Neuronal stem cell (in vitro differentiated cells): ENCODE data around the gene DDAH1.

Experiments used
- DNase-seq: peaks from one replicate; pipeline ENCODE4 v3.0.0-alpha.2; 2013; ENCODE audit warnings: low spot score
- H2AFZ ChIP-seq: one replicate; pipeline ENCODE4 v1.6.1; 2013; ENCODE audit warnings: mild to moderate bottlenecking, low read length, inconsistent platforms
- H2AK5ac ChIP-seq: 2 replicates; pipeline ENCODE4 v1.6.1; 2013; ENCODE audit warnings: low read depth, mild to moderate bottlenecking, inconsistent platforms, low read length, moderate library complexity, mixed read lengths
- H2BK120ac ChIP-seq: 2 replicates; pipeline ENCODE4 v1.6.1; 2013; ENCODE audit warnings: low read depth, mild to moderate bottlenecking, inconsistent platforms, low read length, moderate library complexity, mixed read lengths
- H2BK12ac ChIP-seq: one replicate; pipeline ENCODE4 v1.6.1; 2013; ENCODE audit warnings: low read length, inconsistent platforms
- H2BK15ac ChIP-seq: 2 replicates; pipeline ENCODE4 v1.6.1; 2013; ENCODE audit warnings: mild to moderate bottlenecking, low read length, inconsistent platforms, mixed read lengths
- H2BK5ac ChIP-seq: one replicate; pipeline ENCODE4 v1.6.1; 2013; ENCODE audit warnings: inconsistent platforms, mild to moderate bottlenecking, low read length, moderate library complexity
- H3K14ac ChIP-seq: one replicate; pipeline ENCODE4 v1.6.1; 2013; ENCODE audit warnings: low read length, inconsistent platforms
- H3K18ac ChIP-seq: 2 replicates; pipeline ENCODE4 v1.6.1; 2013; ENCODE audit warnings: low read length, inconsistent platforms
- H3K23ac ChIP-seq: 2 replicates; pipeline ENCODE4 v1.6.1; 2013; ENCODE audit warnings: low read depth, mild to moderate bottlenecking, mixed read lengths, low read length, inconsistent platforms; ENCODE audit not compliant: poor library complexity
- H3K27ac ChIP-seq: replicated peaks from 3 replicates; pipeline ENCODE4 v1.5.1; 2013; ENCODE audit warnings: low read length, inconsistent platforms
- H3K27me3 ChIP-seq, 3 experiments: 2 replicates each; pipeline ENCODE4 v1.6.1; 2013; ENCODE audit warnings: low read length in 3 of 3, mild to moderate bottlenecking in 2 of 3, inconsistent platforms in 1 of 3, low read depth in 1 of 3, mixed read lengths in 1 of 3, moderate library complexity in 1 of 3; ENCODE audit not compliant: control insufficient read depth in 3 of 3, insufficient read depth in 3 of 3
- H3K36me3 ChIP-seq, 2 donors: replicated peaks in 1 of 2; 2 replicates each; pipeline ENCODE4 v1.6.1; 2013; ENCODE audit warnings: low read length in 2 of 2; ENCODE audit not compliant: control insufficient read depth in 2 of 2, insufficient read depth in 2 of 2
- H3K4ac ChIP-seq: 2 replicates; pipeline ENCODE4 v1.6.1; 2013; ENCODE audit warnings: inconsistent platforms, mild to moderate bottlenecking, low read length, moderate library complexity
- H3K4me1 ChIP-seq, 2 donors: 1 replicate in 1 of 2; 2 replicates in 1 of 2; pipeline ENCODE4 v1.6.1; 2013; ENCODE audit warnings: low read length in 2 of 2, low read depth in 1 of 2; ENCODE audit not compliant: control insufficient read depth in 2 of 2, insufficient read depth in 1 of 2
- H3K4me2 ChIP-seq: one replicate; pipeline ENCODE4 v1.6.1; 2013; ENCODE audit warnings: mild to moderate bottlenecking, low read length, inconsistent platforms; ENCODE audit not compliant: insufficient read depth, poor library complexity, severe bottlenecking
- H3K4me3 ChIP-seq, 2 donors: 2 replicates each; pipeline ENCODE4 v1.5.1; 2013; ENCODE audit warnings: low read length in 2 of 2, mild to moderate bottlenecking in 2 of 2, inconsistent platforms in 1 of 2, moderate library complexity in 1 of 2
- H3K79me1 ChIP-seq: one replicate; pipeline ENCODE4 v1.6.1; 2013; ENCODE audit warnings: low read depth, mild to moderate bottlenecking, inconsistent platforms, low read length, moderate library complexity
- H3K9ac ChIP-seq: one replicate; pipeline ENCODE4 v1.6.1; 2013; ENCODE audit warnings: mild to moderate bottlenecking, low read depth, low read length, inconsistent platforms; ENCODE audit not compliant: poor library complexity
- H3K9me3 ChIP-seq, 2 donors: replicated peaks in 1 of 2; 2 replicates each; pipeline versions ENCODE3 to v1.6.1; 2013; ENCODE audit warnings: low read length in 2 of 2, mild to moderate bottlenecking in 2 of 2, inconsistent platforms in 1 of 2, low read depth in 1 of 2, mixed read lengths in 1 of 2, moderate library complexity in 1 of 2; ENCODE audit not compliant: control insufficient read depth in 2 of 2, insufficient read depth in 1 of 2
- H4K8ac ChIP-seq: one replicate; pipeline ENCODE4 v1.6.1; 2013; ENCODE audit warnings: low read depth, mild to moderate bottlenecking, inconsistent platforms, low read length, moderate library complexity
- H4K91ac ChIP-seq: one replicate; pipeline ENCODE4 v1.6.1; 2013; ENCODE audit warnings: low read length, low read depth, mild to moderate bottlenecking, inconsistent platforms; ENCODE audit not compliant: poor library complexity
- WGBS, 2 donors: extraction: QIAGEN DNeasy Blood & Tissue Kit; methylation state at CpG; one replicate each; pipeline ENCODE4 v1.1.7; 2013; ENCODE audit warnings: missing lambda C conversion rate in 2 of 2, mixed read lengths in 1 of 2; ENCODE audit not compliant: insufficient read length in 2 of 2, insufficient replicate concordance in 1 of 2; ENCODE audit errors: extremely low coverage in 2 of 2; 5-methylcytosine and 5-hydroxymethylcytosine counted together

DDAH1 gene

DNA sequence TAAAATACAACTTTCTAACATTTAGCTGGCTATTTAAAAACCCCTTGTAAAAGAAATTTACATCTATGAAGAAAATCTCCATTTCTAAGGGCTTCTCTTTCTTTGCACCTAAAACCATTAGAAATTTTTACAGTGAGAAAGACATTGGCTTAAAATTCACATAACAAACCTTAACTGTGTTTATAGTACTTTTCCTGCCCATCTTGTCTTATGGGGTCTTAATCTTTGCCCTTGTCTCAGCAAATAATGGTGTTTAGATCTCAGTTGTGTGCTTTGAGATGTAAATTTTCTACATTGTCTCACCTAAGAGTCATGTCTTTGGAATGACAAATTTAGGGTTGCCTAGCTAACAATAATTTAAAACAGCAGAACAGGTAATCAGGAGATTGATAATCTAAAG lies 71.5 kb downstream of the DDAH1 start:
- H4K91ac ChIP-seq = no peak overlapping the region

GRCh38 chr1:85388416-85388815 lies 76.5 kb downstream of the DDAH1 start:
- Histone ChIP-seq H3K4ac (no peak overlapping the region), H3K27ac (no peak overlapping the region), H2BK120ac (no peak overlapping the region), H3K4me1 (peaks cover 0 to 3% of the 10 kb centered on the region in 2 donors), H3K4me3 (no peak overlapping the region), H3K9me3 (peaks cover 4 to 24% of the 10 kb centered on the region in 2 donors), H3K79me1 (no peaks in the 10 kb centered on the region), H3K23ac (no peak overlapping the region), H2BK15ac (no peak overlapping the region), H3K18ac (no peak overlapping the region), H2BK12ac (no peak overlapping the region), H3K9ac (no peak overlapping the region), H2BK5ac (no peak overlapping the region), H2AK5ac (no peak overlapping the region), H2AFZ (no peak overlapping the region), H4K8ac (no peak overlapping the region), H3K27me3 (no peaks in the 10 kb centered on the region), H4K91ac (no peak overlapping the region), H3K36me3 (no peaks in the 10 kb centered on the region), H3K4me2 (no peak overlapping the region), H3K14ac (no peak overlapping the region)
- no peak for DNase-seq

More for the DNA sequence above, 71.5 kb downstream of the DDAH1 start:
- Histone ChIP-seq H3K27ac (no peak overlapping the region), H3K9me3 (peaks cover 0 to 14% of the 10 kb centered on the region in 2 donors), H3K23ac (no peak overlapping the region), H3K18ac (no peak overlapping the region), H3K79me1 (no peaks in the 10 kb centered on the region), H3K4me2 (no peak overlapping the region), H3K9ac (no peak overlapping the region), H2BK12ac (no peak overlapping the region), H3K4ac (no peak overlapping the region), H3K14ac (no peak overlapping the region), H3K27me3 (no peaks in the 10 kb centered on the region), H2BK5ac (no peak overlapping the region), H3K4me1 (no peaks in the 10 kb centered on the region), H2BK15ac (no peak overlapping the region), H2AFZ (no peak overlapping the region), H3K36me3 (no peaks in the 10 kb centered on the region), H2AK5ac (no peak overlapping the region), H4K8ac (no peak overlapping the region), H2BK120ac (no peak overlapping the region), H3K4me3 (no peak overlapping the region)
- DNase-seq = no peak

- Histone ChIP-seq H2BK15ac (no peak overlapping the region), H4K8ac (no peak overlapping the region), H3K9ac (no peak overlapping the region), H3K4me1 (peaks cover 0 to 3% of the 10 kb centered on the region in 2 donors), H3K27me3 (no peaks in the 10 kb centered on the region), H3K9me3 (peaks cover 4 to 30% of the 10 kb centered on the region in 2 donors), H2AFZ (no peak overlapping the region), H3K4me3 (no peak overlapping the region), H3K36me3 (no peaks in the 10 kb centered on the region), H3K23ac (no peak overlapping the region), H4K91ac (no peak overlapping the region), H3K14ac (no peak overlapping the region), H3K4me2 (no peak overlapping the region), H3K4ac (no peak overlapping the region), H2BK120ac (no peak overlapping the region), H2AK5ac (no peak overlapping the region), H2BK5ac (no peak overlapping the region), H3K27ac (no peak overlapping the region), H2BK12ac (no peak overlapping the region), H3K79me1 (no peaks in the 10 kb centered on the region), H3K18ac (no peak overlapping the region)
- no peak for DNase-seq
- WGBS, 2 donors = no CpG with 5 or more reads among the region's 2 CpGs
These were observed 77.2 kb downstream of the DDAH1 start for GRCh38 chr1:85387781-85388180.

DNA sequence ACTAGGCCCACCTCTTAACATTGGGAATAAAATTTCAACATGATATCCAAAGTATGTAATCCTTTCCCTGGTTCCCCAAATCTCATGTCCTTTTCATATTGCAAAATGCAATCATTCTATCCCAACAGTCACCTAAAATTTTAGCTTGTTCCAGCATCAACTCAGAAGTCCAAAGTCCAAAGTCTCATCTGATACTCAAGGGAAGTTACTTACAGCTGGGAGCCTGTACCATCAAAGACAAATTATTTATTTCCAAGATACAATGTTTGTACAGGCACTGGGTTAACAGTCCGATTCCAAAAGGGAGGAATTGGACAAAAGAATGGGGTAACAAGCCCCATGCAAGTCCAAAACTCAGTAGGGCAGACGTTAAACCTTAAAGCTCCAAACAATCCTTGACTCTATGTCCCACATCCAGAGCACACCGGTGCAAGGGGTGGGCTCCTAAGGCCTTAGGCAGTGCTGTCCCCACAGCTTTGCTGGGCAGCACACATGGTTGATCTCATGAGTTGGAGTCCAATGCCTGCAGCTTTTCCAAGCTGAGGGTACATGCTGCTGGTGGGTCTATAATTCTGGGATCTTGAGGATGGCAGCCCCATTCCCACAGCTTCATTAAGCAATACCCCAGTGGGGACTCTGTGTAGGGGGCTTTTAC lies 78.8 kb downstream of the DDAH1 start:
- no peak overlapping the region for H4K91ac ChIP-seq
- no peak overlapping the region for H2BK15ac ChIP-seq
- H3K36me3 ChIP-seq = no peaks in the 10 kb centered on the region
- no peak overlapping the region for H4K8ac ChIP-seq
- no peak overlapping the region for H2AK5ac ChIP-seq
- H3K9ac ChIP-seq = no peak overlapping the region
- no peak overlapping the region for H3K14ac ChIP-seq
- no peak overlapping the region for H2BK12ac ChIP-seq
- H3K27me3 ChIP-seq = no peaks in the 10 kb centered on the region
- no peak overlapping the region for H3K4me3 ChIP-seq
- no peak overlapping the region for H3K4me2 ChIP-seq
- no peak overlapping the region for H3K18ac ChIP-seq
- H3K27ac ChIP-seq = no peak overlapping the region
- H3K4me1 ChIP-seq = peaks cover 0 to 3% of the 10 kb centered on the region in 2 donors
- no peak overlapping the region for H2AFZ ChIP-seq
- H3K79me1 ChIP-seq = no peaks in the 10 kb centered on the region
- no peak for DNase-seq
- no peak overlapping the region for H2BK5ac ChIP-seq
- WGBS, 2 donors = no CpG with 5 or more reads among the region's 3 CpGs
- no peak overlapping the region for H2BK120ac ChIP-seq
- H3K23ac ChIP-seq = no peak overlapping the region
- H3K4ac ChIP-seq = no peak overlapping the region
- H3K9me3 ChIP-seq = peaks cover 7 to 41% of the 10 kb centered on the region in 2 donors
